ENCODE measurements around the gene SGCG.

- TF ChIP-seq POLR2AphosphoS5 (IDR thresholded peaks at IDR 0.05; ENCODE audit: low read depth, low read length) (no peak), ELF1 (IDR thresholded peaks at IDR 0.05) (no peak), CTCF (IDR thresholded peaks at IDR 0.05) (no peak), CHD2 (IDR thresholded peaks at IDR 0.05; ENCODE audit: low read length, partially characterized antibody) (no peak), MAX (IDR thresholded peaks at IDR 0.05; ENCODE audit: low read depth) (no peak), RAD21 (IDR thresholded peaks at IDR 0.05; ENCODE audit: low read length) (no peak)
These were observed 62.3 kb downstream of the SGCG start for GRCh38 chr13:23243066-23243465.
